Mesenchymal stem cell (in vitro differentiated cells and primary cell): ENCODE measurements around the gene PROSER2.

Experiments used
- DNase-seq: peaks from one replicate; pipeline ENCODE4 v3.0.0-alpha.2; 2013
- H2AFZ ChIP-seq: one replicate; pipeline ENCODE4 v1.6.1; 2013; ENCODE audit warnings: low read depth, mild to moderate bottlenecking, control low read depth, inconsistent platforms, low read length, moderate library complexity
- H2AK5ac ChIP-seq: 2 replicates; pipeline ENCODE4 v1.6.1; 2013; ENCODE audit warnings: low read length, moderate library complexity, mild to moderate bottlenecking, inconsistent platforms; ENCODE audit not compliant: severe bottlenecking
- H2BK120ac ChIP-seq: one replicate; pipeline ENCODE4 v1.6.1; 2013; ENCODE audit warnings: low read depth, mild to moderate bottlenecking, inconsistent platforms, low read length, moderate library complexity
- H2BK12ac ChIP-seq, 2 experiments: one replicate each; pipeline ENCODE4 v1.6.1; 2013; ENCODE audit warnings: inconsistent platforms in 2 of 2, low read length in 2 of 2, mild to moderate bottlenecking in 2 of 2, moderate library complexity in 2 of 2, control low read depth in 1 of 2
- H2BK15ac ChIP-seq: one replicate; pipeline ENCODE4 v1.6.1; 2013; ENCODE audit warnings: mild to moderate bottlenecking, low read depth, inconsistent platforms; ENCODE audit not compliant: poor library complexity, severe bottlenecking
- H2BK5ac ChIP-seq: 2 replicates; pipeline ENCODE4 v1.6.1; 2013; ENCODE audit warnings: low read depth, mild to moderate bottlenecking, low read length, control low read depth, inconsistent platforms; ENCODE audit not compliant: poor library complexity, severe bottlenecking
- H3K14ac ChIP-seq, 2 experiments: one replicate each; pipeline ENCODE4 v1.6.1; 2013; ENCODE audit warnings: inconsistent platforms in 2 of 2, low read length in 2 of 2, control low read depth in 1 of 2, mild to moderate bottlenecking in 1 of 2, moderate library complexity in 1 of 2
- H3K18ac ChIP-seq, 2 experiments: one replicate each; pipeline ENCODE4 v1.6.1; 2013; ENCODE audit warnings: inconsistent platforms in 2 of 2, low read length in 2 of 2, control low read depth in 1 of 2, low read depth in 1 of 2, mild to moderate bottlenecking in 1 of 2
- H3K23ac ChIP-seq, 2 experiments: one replicate each; pipeline ENCODE4 v1.6.1; 2013; ENCODE audit warnings: inconsistent platforms in 2 of 2, low read length in 2 of 2, mild to moderate bottlenecking in 2 of 2, moderate library complexity in 2 of 2, control low read depth in 1 of 2
- H3K27ac ChIP-seq: 2 replicates; pipeline ENCODE4 v1.5.1; 2013; ENCODE audit warnings: mild to moderate bottlenecking, moderate library complexity, low read length, control low read depth, inconsistent platforms; ENCODE audit not compliant: poor library complexity, severe bottlenecking
- H3K27me3 ChIP-seq, 2 experiments: 2 replicates each; pipeline versions ENCODE4 v1.6.1 to v1.7.0; 2013; ENCODE audit warnings: low read length in 2 of 2, mild to moderate bottlenecking in 2 of 2, moderate library complexity in 2 of 2, control low read depth in 1 of 2, inconsistent platforms in 1 of 2; ENCODE audit not compliant: control insufficient read depth in 1 of 2, insufficient read depth in 1 of 2
- H3K36me3 ChIP-seq, 2 experiments: 2 replicates each; pipeline versions ENCODE4 v1.6.1 to v1.7.0; 2013; ENCODE audit warnings: low read length in 2 of 2, control low read depth in 1 of 2, inconsistent platforms in 1 of 2, low read depth in 1 of 2, mild to moderate bottlenecking in 1 of 2; ENCODE audit not compliant: insufficient read depth in 2 of 2, control insufficient read depth in 1 of 2
- H3K4ac ChIP-seq, 2 experiments: one replicate each; pipeline ENCODE4 v1.6.1; 2013; ENCODE audit warnings: inconsistent platforms in 2 of 2, low read length in 2 of 2, mild to moderate bottlenecking in 2 of 2, moderate library complexity in 2 of 2, control low read depth in 1 of 2, low read depth in 1 of 2
- H3K4me1 ChIP-seq: 2 replicates; pipeline ENCODE4 v1.6.1; 2013; ENCODE audit warnings: low read depth, low read length, control low read depth; ENCODE audit not compliant: control insufficient read depth, insufficient read depth
- H3K4me2 ChIP-seq: 2 replicates; pipeline ENCODE4 v1.6.1; 2013; ENCODE audit warnings: low read length, mild to moderate bottlenecking, inconsistent platforms; ENCODE audit not compliant: poor library complexity, severe bottlenecking
- H3K4me3 ChIP-seq, 2 experiments: 2 replicates each; pipeline versions ENCODE4 v1.5.1 to v1.7.0; 2013; ENCODE audit warnings: low read length in 2 of 2, mild to moderate bottlenecking in 2 of 2, control low read depth in 1 of 2, low read depth in 1 of 2; ENCODE audit not compliant: insufficient read depth in 1 of 2
- H3K79me1 ChIP-seq: replicated peaks from 2 replicates; pipeline ENCODE4 v1.6.1; 2013; ENCODE audit warnings: mild to moderate bottlenecking, control low read depth, low read length, inconsistent platforms; ENCODE audit not compliant: poor library complexity, severe bottlenecking
- H3K9ac ChIP-seq: 2 replicates; pipeline ENCODE4 v1.7.0; 2013; ENCODE audit warnings: mild to moderate bottlenecking, low read length, moderate library complexity
- H3K9me3 ChIP-seq: 2 replicates; pipeline ENCODE4 v1.7.0; 2013; ENCODE audit warnings: mild to moderate bottlenecking, low read length; ENCODE audit not compliant: control insufficient read depth
- H4K8ac ChIP-seq: one replicate; pipeline ENCODE4 v1.6.1; 2013; ENCODE audit warnings: inconsistent platforms, mild to moderate bottlenecking, low read length, moderate library complexity
- H4K91ac ChIP-seq: one replicate; pipeline ENCODE4 v1.6.1; 2013; ENCODE audit warnings: mild to moderate bottlenecking, low read length, inconsistent platforms
- WGBS: methylation state at CpG from one replicate; pipeline ENCODE4 v1.1.7; 2013; ENCODE audit warnings: mixed read lengths; 5-methylcytosine and 5-hydroxymethylcytosine counted together

The PROSER2 gene

DNA sequence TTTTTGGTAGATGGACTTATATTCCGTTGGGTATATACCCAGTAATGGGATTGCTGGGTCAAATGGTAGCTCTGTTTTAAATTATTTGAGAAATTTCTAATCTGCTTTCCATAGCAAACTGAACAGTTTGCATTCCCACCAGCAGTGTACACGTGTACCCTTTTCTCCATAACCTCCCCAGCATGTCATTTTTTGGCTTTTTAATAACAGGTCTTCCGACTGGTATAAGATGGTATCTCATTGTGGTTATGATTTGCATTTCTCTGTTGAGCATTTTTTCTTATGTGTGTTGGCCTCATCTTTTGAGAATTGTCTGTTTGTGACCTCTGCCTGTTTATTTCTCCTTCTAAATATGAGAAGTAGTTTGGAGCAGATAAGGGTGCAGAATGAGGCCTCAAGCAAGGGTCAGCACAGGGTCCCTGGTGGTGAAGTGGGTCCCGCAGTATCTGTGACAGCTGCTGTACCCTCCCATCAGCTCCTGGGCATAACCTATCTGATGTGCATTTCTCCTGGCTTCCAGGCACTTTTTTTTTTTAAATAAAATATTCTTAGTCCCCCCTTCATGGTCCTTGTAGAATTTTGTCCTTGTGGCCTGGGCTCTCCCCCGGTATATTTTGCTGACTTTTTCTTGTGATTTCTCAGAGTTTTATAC lies 73.5 kb downstream of the PROSER2 start:
- 96% methylated on average over 5 of the region's 5 CpGs for WGBS
- Histone ChIP-seq H3K9ac (no peak overlapping the region), H2BK120ac (no peak overlapping the region), H2BK5ac (no peak overlapping the region), H2BK12ac (no peak overlapping the region), H4K8ac (no peak overlapping the region), H2BK15ac (no peak overlapping the region), H3K4me1 (peaks cover 25% of the 10 kb centered on the region), H3K4me2 (no peak overlapping the region), H3K18ac (no peak overlapping the region), H3K27ac (no peak overlapping the region), H3K79me1 (no peaks in the 10 kb centered on the region), H2AFZ (no peak overlapping the region), H3K4me3 (no peak overlapping the region), H3K4ac (no peak overlapping the region), H3K9me3 (no peaks in the 10 kb centered on the region), H3K36me3 (no peaks in the 10 kb centered on the region), H2AK5ac (no peak overlapping the region), H3K23ac (no peak overlapping the region), H4K91ac (no peak overlapping the region), H3K14ac (no peak overlapping the region), H3K27me3 (peaks cover 0 to 6% of the 10 kb centered on the region in 2 experiments)
- DNase-seq, result no peak

DNA sequence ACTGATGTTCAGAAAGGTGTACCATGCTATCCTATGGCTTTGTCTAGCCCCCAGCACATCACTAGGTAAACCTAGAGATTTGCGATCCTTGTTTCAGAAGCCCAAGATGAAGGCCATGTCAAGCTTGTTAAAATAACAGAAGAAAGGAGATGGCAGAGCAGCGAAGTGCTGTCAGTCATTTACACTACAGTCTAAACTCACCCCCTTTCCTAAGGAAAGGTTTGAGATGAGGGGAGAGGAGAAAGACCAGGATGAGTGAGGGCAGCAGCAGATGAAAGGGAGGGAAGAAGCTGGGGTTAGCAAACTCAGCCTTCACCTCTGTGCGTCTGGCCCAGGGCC lies 74.8 kb downstream of the PROSER2 start:
- H2AFZ ChIP-seq, result no peak overlapping the region
- no peak overlapping the region for H4K91ac ChIP-seq
- no peak overlapping the region for H3K4ac ChIP-seq
- no peak overlapping the region for H3K18ac ChIP-seq
- no peak overlapping the region for H3K14ac ChIP-seq
- no peak overlapping the region for H3K9ac ChIP-seq
- no peak overlapping the region for H2AK5ac ChIP-seq
- no peak overlapping the region for H4K8ac ChIP-seq
- no peak overlapping the region for H2BK15ac ChIP-seq
- H2BK5ac ChIP-seq, result peak overlapping the region; percentile 0
- WGBS, result 85% methylated on average over 3 of the region's 3 CpGs
- no peaks in the 10 kb centered on the region for H3K9me3 ChIP-seq
- no peaks in the 10 kb centered on the region for H3K79me1 ChIP-seq
- no peak overlapping the region for H2BK120ac ChIP-seq
- H3K27ac ChIP-seq, result peak overlapping the region; percentile 24
- H3K4me3 ChIP-seq, result no peak overlapping the region
- no peak overlapping the region for H3K4me2 ChIP-seq
- H3K23ac ChIP-seq, result no peak overlapping the region
- no peak overlapping the region for H2BK12ac ChIP-seq
- no peak for DNase-seq
- no peaks in the 10 kb centered on the region for H3K36me3 ChIP-seq
- H3K4me1 ChIP-seq, result peaks cover 33% of the 10 kb centered on the region
- peaks cover 0 to 15% of the 10 kb centered on the region in 2 experiments for H3K27me3 ChIP-seq

DNA sequence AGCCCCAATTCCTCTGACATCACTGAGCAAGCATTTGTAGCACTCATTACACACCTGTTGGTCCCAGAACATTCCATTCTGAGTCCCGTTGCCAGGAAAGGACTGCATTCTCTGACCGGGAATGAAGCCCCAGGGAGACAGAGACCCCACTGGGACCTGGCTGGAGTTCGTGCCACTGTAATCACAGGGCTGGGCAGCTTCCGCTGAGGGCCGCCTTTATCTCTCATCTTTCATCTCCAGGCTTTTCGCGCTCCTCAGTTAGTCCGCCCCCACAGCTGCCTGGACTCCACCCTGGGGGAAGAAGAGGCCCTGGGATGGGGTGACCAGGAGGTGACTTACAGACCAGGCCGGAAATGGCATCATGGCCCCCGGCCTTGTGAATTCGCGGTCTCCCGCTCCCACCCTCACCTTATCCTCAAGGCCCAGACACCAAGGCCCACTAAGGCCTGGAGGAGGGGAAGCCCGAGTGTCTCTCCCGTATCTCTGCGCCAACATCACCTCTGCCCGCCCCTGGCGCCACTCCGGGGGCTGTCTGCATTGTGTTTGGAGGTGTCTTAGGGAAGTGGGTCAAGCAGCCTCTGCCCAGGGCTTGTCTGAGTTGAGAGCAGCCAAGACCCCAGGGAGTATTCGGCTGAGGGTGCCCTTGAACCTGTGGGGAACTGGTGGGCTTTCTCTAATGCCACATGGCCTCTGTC lies 75.4 kb downstream of the PROSER2 start:
- H3K9me3 ChIP-seq, result no peaks in the 10 kb centered on the region
- H4K91ac ChIP-seq, result no peak overlapping the region
- H2BK12ac ChIP-seq, result no peak overlapping the region
- H3K4me1 ChIP-seq, result peaks cover 30% of the 10 kb centered on the region
- H2BK5ac ChIP-seq, result peak overlapping the region; percentile 57
- H3K4me3 ChIP-seq, result no peak overlapping the region
- DNase-seq, result no peak
- no peak overlapping the region for H3K23ac ChIP-seq
- no peak overlapping the region for H2BK15ac ChIP-seq
- H3K14ac ChIP-seq, result no peak overlapping the region
- no peak overlapping the region for H4K8ac ChIP-seq
- H3K4me2 ChIP-seq, result no peak overlapping the region
- H3K36me3 ChIP-seq, result no peaks in the 10 kb centered on the region
- H2BK120ac ChIP-seq, result no peak overlapping the region
- H3K27ac ChIP-seq, result peak overlapping the region; percentile 48
- no peaks in the 10 kb centered on the region for H3K79me1 ChIP-seq
- H3K18ac ChIP-seq, result no peak overlapping the region
- H3K9ac ChIP-seq, result no peak overlapping the region
- peak overlapping the region; percentile 67 for H2AK5ac ChIP-seq
- WGBS, result 67% methylated on average over 17 of the region's 20 CpGs
- no peak overlapping the region for H3K4ac ChIP-seq
- H3K27me3 ChIP-seq, result peaks cover 0 to 15% of the 10 kb centered on the region in 2 experiments
- no peak overlapping the region for H2AFZ ChIP-seq

DNA sequence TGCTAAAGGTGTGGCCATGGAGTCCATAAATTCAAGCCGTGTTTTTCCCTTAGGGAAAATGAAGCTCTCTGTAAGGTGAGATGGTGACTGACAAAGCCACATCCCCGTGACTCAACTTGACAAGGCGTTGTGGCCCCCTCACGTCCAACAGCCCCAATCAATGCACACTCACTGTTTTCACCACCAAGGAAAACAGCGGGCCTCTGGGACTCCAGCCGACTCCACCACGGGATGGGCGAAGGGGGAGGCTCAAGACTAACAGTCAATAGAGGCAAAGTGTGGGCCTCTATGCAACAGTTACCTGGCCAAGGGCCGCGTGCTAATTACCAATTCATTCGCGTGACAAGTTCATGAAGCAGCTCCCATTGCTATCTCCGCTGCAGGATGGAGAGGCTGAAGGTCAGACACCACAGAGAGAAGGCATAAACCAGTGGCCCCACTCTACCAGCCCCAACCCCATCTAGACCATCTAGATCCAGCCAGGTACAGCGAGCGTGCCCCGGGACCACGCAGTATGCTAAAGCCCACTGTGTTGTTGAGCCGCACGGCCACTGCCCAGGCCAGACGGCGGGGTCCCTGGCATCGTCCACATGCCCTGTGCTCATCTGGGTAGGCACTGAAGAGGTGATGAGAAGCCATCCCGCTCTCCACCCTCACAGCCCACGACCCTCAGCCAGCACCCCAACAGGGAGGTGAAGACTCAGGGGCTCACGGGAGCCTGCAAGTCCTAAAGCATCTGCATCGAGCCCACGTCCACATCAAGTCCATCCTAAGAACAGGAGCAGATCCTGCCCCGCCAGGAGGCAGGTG lies 76.1 kb downstream of the PROSER2 start:
- WGBS, result 93% methylated on average over 27 of the region's 28 CpGs
- no peak overlapping the region for H3K23ac ChIP-seq

More for the DNA sequence above, 76.1 kb downstream of the PROSER2 start:
- H2BK15ac ChIP-seq, result no peak overlapping the region
- no peak overlapping the region for H2BK12ac ChIP-seq
- no peak overlapping the region for H3K4me3 ChIP-seq
- peak overlapping the region in 1 of 2 experiments; percentile 2 for H3K14ac ChIP-seq
- H4K8ac ChIP-seq, result no peak overlapping the region
- no peaks in the 10 kb centered on the region for H3K9me3 ChIP-seq
- H3K36me3 ChIP-seq, result no peaks in the 10 kb centered on the region
- H4K91ac ChIP-seq, result no peak overlapping the region
- DNase-seq, result no peak
- peak overlapping the region; percentile 57 for H2BK5ac ChIP-seq
- peaks cover 30% of the 10 kb centered on the region for H3K4me1 ChIP-seq
- H3K9ac ChIP-seq, result no peak overlapping the region
- H3K27ac ChIP-seq, result peak overlapping the region; percentile 48
- H3K79me1 ChIP-seq, result no peaks in the 10 kb centered on the region
- peaks cover 0 to 15% of the 10 kb centered on the region in 2 experiments for H3K27me3 ChIP-seq
- no peak overlapping the region for H2BK120ac ChIP-seq
- no peak overlapping the region for H3K18ac ChIP-seq
- H2AFZ ChIP-seq, result no peak overlapping the region
- H2AK5ac ChIP-seq, result peak overlapping the region; percentile 81
- H3K4me2 ChIP-seq, result no peak overlapping the region
- no peak overlapping the region for H3K4ac ChIP-seq
